Measurements from ENCODE around the gene IL1B. TPM values are rescaled to one million over a fixed set of nuclear protein-coding genes. Genes with fewer than 3 reads are reported as not detected.
"Not testable (repeated sequence)": the region's sequence is repeated elsewhere in the genome, so short reads cannot be mapped to it uniquely, and the experiment has no call there.

IL1B gene
- total RNA-seq, 5 donors from 2014 or later (not counting 1 experiment from before 2014, with no cell fraction given): 0.76 to 4.4 (median 0.97) TPM; not detected in 1

- H3K27me3 ChIP-seq (replicated peaks in 1 of 2; ENCODE audit: control insufficient read depth in 2 of 2, extremely low read depth in 1 of 2, insufficient read depth in 2 of 2, low read length in 1 of 2): peaks cover 0 to 2% of the 10 kb centered on the region in 2 experiments
- no peaks in the 10 kb centered on the region for H3K9me3 Mint-ChIP-seq
- ATAC-seq (replicated peaks in 1 of 4) (no peak), DNase-seq (no peak)
- no peaks in the 10 kb centered on the region for H3K4me1 ChIP-seq (ENCODE audit: control insufficient read depth in 1 of 2, extremely low read depth in 1 of 2, insufficient read depth in 2 of 2, low read length in 2 of 2)
- no peak overlapping the region for H3K4me3 Mint-ChIP-seq
- H3K36me3 ChIP-seq (ENCODE audit: control insufficient read depth in 2 of 2, extremely low read depth in 1 of 2, insufficient read depth in 1 of 2, low read length in 1 of 2): no peaks in the 10 kb centered on the region
- POLR2A ChIA-PET: no interaction called here
- no peak overlapping the region for H3K27ac Mint-ChIP-seq
- WGBS (ENCODE audit: insufficient coverage): no CpG with 5 or more reads among the region's 1 CpG
- H3K4me1 Mint-ChIP-seq: peaks cover 0 to 15% (median 4%) of the 10 kb centered on the region in 3 donors
- no peak overlapping the region for H3K4me3 ChIP-seq (ENCODE audit: control insufficient read depth in 1 of 2, extremely low read depth in 1 of 2, low read length in 1 of 2)
- H3K36me3 Mint-ChIP-seq: no peaks in the 10 kb centered on the region
- CTCF ChIA-PET: no interaction called here
- H3K27ac ChIP-seq (ENCODE audit: low read length): no peak overlapping the region
- no peaks in the 10 kb centered on the region for H3K9me3 ChIP-seq
- H3K27me3 Mint-ChIP-seq: peaks cover 13 to 25% of the 10 kb centered on the region in 2 donors
Observed at GRCh38 chr2:112835061-112835501, 1.5 kb downstream of the IL1B start.

- Histone ChIP-seq H3K27me3 (replicated peaks in 1 of 2; ENCODE audit: control insufficient read depth in 2 of 2, extremely low read depth in 1 of 2, insufficient read depth in 2 of 2, low read length in 1 of 2) (peaks cover 0 to 5% of the 10 kb centered on the region in 2 experiments), H3K36me3 (ENCODE audit: control insufficient read depth in 2 of 2, extremely low read depth in 1 of 2, insufficient read depth in 1 of 2, low read length in 1 of 2) (no peaks in the 10 kb centered on the region), H3K9me3 (no peaks in the 10 kb centered on the region), H3K4me1 (ENCODE audit: control insufficient read depth in 1 of 2, extremely low read depth in 1 of 2, insufficient read depth in 2 of 2, low read length in 2 of 2) (no peaks in the 10 kb centered on the region), H3K4me3 (ENCODE audit: control insufficient read depth in 1 of 2, extremely low read depth in 1 of 2, low read length in 1 of 2) (no peak overlapping the region), H3K27ac (ENCODE audit: low read length) (no peak overlapping the region)
- WGBS (ENCODE audit: insufficient coverage): no CpG with 5 or more reads among the region's 1 CpG
- Mint-ChIP-seq H3K4me3 (no peak overlapping the region), H3K36me3 (no peaks in the 10 kb centered on the region), H3K27me3 (peaks cover 9 to 23% of the 10 kb centered on the region in 2 donors), H3K9me3 (no peaks in the 10 kb centered on the region), H3K4me1 (peaks cover 0 to 15% (median 4%) of the 10 kb centered on the region in 3 donors), H3K27ac (no peak overlapping the region)
- POLR2A ChIA-PET: no interaction called here
- DNase-seq (no peak), ATAC-seq (replicated peaks in 1 of 4) (no peak)
- CTCF ChIA-PET: no interaction called here
Observed at GRCh38 chr2:112834396-112835037, 2.1 kb downstream of the IL1B start.

GRCh38 chr2:112833976-112834375, 2.6 kb downstream of the IL1B start:
- CTCF ChIA-PET: no interaction called here
- H3K36me3 ChIP-seq (ENCODE audit: control insufficient read depth in 2 of 2, extremely low read depth in 1 of 2, insufficient read depth in 1 of 2, low read length in 1 of 2): no peaks in the 10 kb centered on the region
- no peaks in the 10 kb centered on the region for H3K4me1 ChIP-seq (ENCODE audit: control insufficient read depth in 1 of 2, extremely low read depth in 1 of 2, insufficient read depth in 2 of 2, low read length in 2 of 2)
- peaks cover 0 to 5% of the 10 kb centered on the region in 2 experiments for H3K27me3 ChIP-seq (replicated peaks in 1 of 2; ENCODE audit: control insufficient read depth in 2 of 2, extremely low read depth in 1 of 2, insufficient read depth in 2 of 2, low read length in 1 of 2)
- H3K4me1 Mint-ChIP-seq: peaks cover 0 to 13% (median 4%) of the 10 kb centered on the region in 3 donors
- no peaks in the 10 kb centered on the region for H3K36me3 Mint-ChIP-seq
- H3K9me3 ChIP-seq: no peaks in the 10 kb centered on the region
- no peak for DNase-seq
- no peak for ATAC-seq (replicated peaks in 1 of 4)
- H3K4me3 ChIP-seq (ENCODE audit: control insufficient read depth in 1 of 2, extremely low read depth in 1 of 2, low read length in 1 of 2): no peak overlapping the region
- no peak overlapping the region for H3K27ac Mint-ChIP-seq
- H3K4me3 Mint-ChIP-seq: no peak overlapping the region
- H3K9me3 Mint-ChIP-seq: no peaks in the 10 kb centered on the region
- H3K27me3 Mint-ChIP-seq: peaks cover 9 to 17% of the 10 kb centered on the region in 2 donors
- no peak overlapping the region for H3K27ac ChIP-seq (ENCODE audit: low read length)
- POLR2A ChIA-PET: no interaction called here

GRCh38 chr2:112833639-112833931, 3.0 kb downstream of the IL1B start:
- H3K4me1 Mint-ChIP-seq; H3K9me3 ChIP-seq; H3K27me3 ChIP-seq (replicated peaks in 1 of 2; ENCODE audit: control insufficient read depth in 2 of 2, extremely low read depth in 1 of 2, insufficient read depth in 2 of 2, low read length in 1 of 2); H3K4me3 ChIP-seq (ENCODE audit: control insufficient read depth in 1 of 2, extremely low read depth in 1 of 2, low read length in 1 of 2); ATAC-seq (replicated peaks in 1 of 4); POLR2A ChIA-PET; H3K36me3 Mint-ChIP-seq; H3K4me3 Mint-ChIP-seq; H3K27ac Mint-ChIP-seq; H3K9me3 Mint-ChIP-seq; H3K27ac ChIP-seq (ENCODE audit: low read length); H3K36me3 ChIP-seq (ENCODE audit: control insufficient read depth in 2 of 2, extremely low read depth in 1 of 2, insufficient read depth in 1 of 2, low read length in 1 of 2); DNase-seq; H3K4me1 ChIP-seq (ENCODE audit: control insufficient read depth in 1 of 2, extremely low read depth in 1 of 2, insufficient read depth in 2 of 2, low read length in 2 of 2); CTCF ChIA-PET: not testable (repeated sequence)
- WGBS (ENCODE audit: insufficient coverage): 79% methylated on average over 2 of the region's 5 CpGs
- peaks cover 9 to 14% of the 10 kb centered on the region in 2 donors for H3K27me3 Mint-ChIP-seq

GRCh38 chr2:112832841-112833638, 3.5 kb downstream of the IL1B start:
- POLR2A ChIA-PET: no interaction called here
- Mint-ChIP-seq H3K27ac (no peak overlapping the region), H3K36me3 (no peaks in the 10 kb centered on the region), H3K9me3 (no peaks in the 10 kb centered on the region), H3K27me3 (peaks cover 9 to 14% of the 10 kb centered on the region in 2 donors), H3K4me1 (peaks cover 0 to 7% (median 4%) of the 10 kb centered on the region in 3 donors), H3K4me3 (no peak overlapping the region)
- CTCF ChIA-PET: no interaction called here
- H3K27ac ChIP-seq (ENCODE audit: low read length): no peak overlapping the region
- H3K36me3 ChIP-seq (ENCODE audit: control insufficient read depth in 2 of 2, extremely low read depth in 1 of 2, insufficient read depth in 1 of 2, low read length in 1 of 2): no peaks in the 10 kb centered on the region
- H3K9me3 ChIP-seq: no peaks in the 10 kb centered on the region
- no peaks in the 10 kb centered on the region for H3K4me1 ChIP-seq (ENCODE audit: control insufficient read depth in 1 of 2, extremely low read depth in 1 of 2, insufficient read depth in 2 of 2, low read length in 2 of 2)
- 93% methylated on average over 11 of the region's 14 CpGs for WGBS (ENCODE audit: insufficient coverage)
- DNase-seq (no peak), ATAC-seq (replicated peaks in 1 of 4) (no peak)
- peaks cover 0 to 5% of the 10 kb centered on the region in 2 experiments for H3K27me3 ChIP-seq (replicated peaks in 1 of 2; ENCODE audit: control insufficient read depth in 2 of 2, extremely low read depth in 1 of 2, insufficient read depth in 2 of 2, low read length in 1 of 2)
- H3K4me3 ChIP-seq (ENCODE audit: control insufficient read depth in 1 of 2, extremely low read depth in 1 of 2, low read length in 1 of 2): no peak overlapping the region

- no peaks in the 10 kb centered on the region for H3K9me3 Mint-ChIP-seq
- H3K27me3 ChIP-seq (replicated peaks in 1 of 2; ENCODE audit: control insufficient read depth in 2 of 2, extremely low read depth in 1 of 2, insufficient read depth in 2 of 2, low read length in 1 of 2): peaks cover 0 to 5% of the 10 kb centered on the region in 2 experiments
- 78% methylated on average over 8 of the region's 15 CpGs for WGBS (ENCODE audit: insufficient coverage)
- peaks cover 0 to 7% (median 4%) of the 10 kb centered on the region in 3 donors for H3K4me1 Mint-ChIP-seq
- H3K36me3 Mint-ChIP-seq: no peaks in the 10 kb centered on the region
- ATAC-seq (replicated peaks in 1 of 4): no peak
- ChIA-PET POLR2A (interaction anchor here in 1 of 2 donors (0.7 kb wide), 1 partner anchor 1551 kb away, joined by 3 read pairs; no protein-coding TSS in a partner anchor), CTCF (no interaction called here)
- DNase-seq: no peak
- H3K4me3 ChIP-seq (ENCODE audit: control insufficient read depth in 1 of 2, extremely low read depth in 1 of 2, low read length in 1 of 2): no peak overlapping the region
- no peaks in the 10 kb centered on the region for H3K36me3 ChIP-seq (ENCODE audit: control insufficient read depth in 2 of 2, extremely low read depth in 1 of 2, insufficient read depth in 1 of 2, low read length in 1 of 2)
- no peaks in the 10 kb centered on the region for H3K4me1 ChIP-seq (ENCODE audit: control insufficient read depth in 1 of 2, extremely low read depth in 1 of 2, insufficient read depth in 2 of 2, low read length in 2 of 2)
- no peaks in the 10 kb centered on the region for H3K9me3 ChIP-seq
- H3K27ac Mint-ChIP-seq: no peak overlapping the region
- no peak overlapping the region for H3K4me3 Mint-ChIP-seq
- H3K27ac ChIP-seq (ENCODE audit: low read length): no peak overlapping the region
- peaks cover 9 to 14% of the 10 kb centered on the region in 2 donors for H3K27me3 Mint-ChIP-seq
Observed at GRCh38 chr2:112831946-112832840, 4.4 kb downstream of the IL1B start.
